Neural cell (in vitro differentiated cells): ENCODE data around the gene WDR38. TPM values are rescaled to one million over a fixed set of nuclear protein-coding genes. Genes with fewer than 3 reads are reported as not detected.

Source experiments
- H2AFZ ChIP-seq: fragments of 200-600, 300-800 bp; sonication (generic), shearing (Covaris generic); 2 replicates; pipeline ENCODE4 v1.6.0; 2014; ENCODE audit warnings: low read depth, mild to moderate bottlenecking, antibody characterized with exemption, low read length, moderate library complexity
- H3F3A ChIP-seq: fragments of 200-600 bp; shearing (Covaris generic); 2 replicates; pipeline ENCODE4 v1.6.1; 2016; ENCODE audit warnings: mild to moderate bottlenecking, moderate library complexity, mixed read lengths, antibody characterized with exemption, low read length; ENCODE audit not compliant: insufficient read depth, poor library complexity, severe bottlenecking
- H3K27ac ChIP-seq: fragments of 200-600, 300-800 bp; sonication (generic), shearing (Covaris generic); 2 replicates; pipeline ENCODE4 v1.5.1; 2014; ENCODE audit warnings: mild to moderate bottlenecking, low read length, moderate library complexity
- H3K27me3 ChIP-seq: fragments of 300-800, 200-600 bp; sonication (generic), shearing (Covaris generic); 2 replicates; pipeline ENCODE4 v1.6.0; 2014; ENCODE audit warnings: mild to moderate bottlenecking, low read depth, low read length, moderate library complexity; ENCODE audit not compliant: insufficient read depth
- H3K36me3 ChIP-seq: fragments of 300-800, 200-600 bp; sonication (generic), shearing (Covaris generic); 2 replicates; pipeline ENCODE4 v1.5.1; 2014; ENCODE audit warnings: mild to moderate bottlenecking, antibody characterized with exemption, low read length, moderate library complexity; ENCODE audit not compliant: insufficient read depth
- H3K4me2 ChIP-seq: fragments of 300-800, 200-600 bp; sonication (generic), shearing (Covaris generic); 2 replicates; pipeline ENCODE4 v1.6.0; 2014; ENCODE audit warnings: mild to moderate bottlenecking, low read length
- H3K4me3 ChIP-seq: fragments of 300-800, 200-600 bp; sonication (generic), shearing (Covaris generic); 2 replicates; pipeline ENCODE4 v1.5.1; 2014; ENCODE audit warnings: mild to moderate bottlenecking, low read length, moderate library complexity
- H3K79me2 ChIP-seq: fragments of 200-600 bp; shearing (Covaris generic); replicated peaks from 2 replicates; pipeline ENCODE4 v1.6.0; 2014; ENCODE audit warnings: mild to moderate bottlenecking, low read length, moderate library complexity; ENCODE audit not compliant: insufficient read depth
- H3K9ac ChIP-seq: fragments of 300-800, 200-600 bp; sonication (generic), shearing (Covaris generic); 2 replicates; pipeline ENCODE4 v1.6.1; 2016; ENCODE audit warnings: mild to moderate bottlenecking, low read length, mixed read lengths
- H3K9me2 ChIP-seq: fragments of 200-600 bp; shearing (Covaris generic); 2 replicates; pipeline ENCODE4 v1.6.1; 2016; ENCODE audit warnings: mild to moderate bottlenecking, low read length, mixed read lengths; ENCODE audit not compliant: insufficient read depth
- H3K9me3 ChIP-seq: fragments of 200-600, 300-800 bp; sonication (generic), shearing (Covaris generic); 2 replicates; pipeline ENCODE4 v1.6.1; 2016; ENCODE audit warnings: mild to moderate bottlenecking, mixed run types, low read length, moderate library complexity, mixed read lengths
- H4K20me1 ChIP-seq: fragments of 200-600 bp; shearing (Covaris generic); 2 replicates; pipeline ENCODE4 v1.6.1; 2016; ENCODE audit warnings: mild to moderate bottlenecking, mixed run types; ENCODE audit not compliant: insufficient read depth
- EP300 ChIP-seq: fragments of 450-650 bp; conservative IDR thresholded peaks from 2 replicates; pipeline ENCODE4 v1.6.1; 2014; ENCODE audit warnings: antibody characterized with exemption, mild to moderate bottlenecking, moderate library complexity; ENCODE audit not compliant: poor library complexity, severe bottlenecking
- EZH2 ChIP-seq: fragments of 200-600, 300-800 bp; shearing (Covaris generic), sonication (generic); IDR thresholded peaks from 2 replicates; pipeline ENCODE4 v1.6.1; 2014; ENCODE audit warnings: antibody characterized with exemption, low read length, borderline replicate concordance, mild to moderate bottlenecking; ENCODE audit not compliant: insufficient read depth, poor library complexity, severe bottlenecking
- MXI1 ChIP-seq: fragments of 450-650 bp; conservative IDR thresholded peaks from 2 replicates; pipeline ENCODE4 v1.6.1; 2014; ENCODE audit warnings: antibody characterized with exemption, mild to moderate bottlenecking; ENCODE audit not compliant: poor library complexity, severe bottlenecking
- POLR2AphosphoS5 ChIP-seq: IDR thresholded peaks from 2 replicates; pipeline ENCODE4 v1.6.1; 2012
- RAD21 ChIP-seq: fragments of 450-650 bp; conservative IDR thresholded peaks from 2 replicates; pipeline ENCODE4 v1.6.1; 2014; ENCODE audit warnings: antibody characterized with exemption, mild to moderate bottlenecking, moderate library complexity
- SMC3 ChIP-seq: fragments of 450-650 bp; conservative IDR thresholded peaks from 2 replicates; pipeline ENCODE4 v1.6.1; 2014; ENCODE audit warnings: antibody characterized with exemption, mild to moderate bottlenecking, moderate library complexity; ENCODE audit not compliant: poor library complexity
- TAF1 ChIP-seq: IDR thresholded peaks from 2 replicates; pipeline ENCODE4 v1.6.1; 2012; ENCODE audit warnings: low read depth
- polyA plus RNA-seq: library from polyadenylated mRNA; depleted of rRNA; stranded (reverse); fragments of >200 nt; gene quantifications from 2 replicates; pipeline ENCODE4 v1.2.3, GENCODE V29; 2014
- TF ChIP-seq, protein P1 (sequence below): fragments of 450-650 bp; IDR thresholded peaks from 2 replicates; pipeline ENCODE4 v1.5.1; 2014; ENCODE audit warnings: antibody characterized with exemption, mild to moderate bottlenecking, moderate library complexity; ENCODE audit not compliant: poor library complexity, severe bottlenecking
- TF ChIP-seq, protein P2 (sequence below): IDR thresholded peaks from 2 replicates; pipeline ENCODE4 v1.6.1; 2012; ENCODE audit warnings: borderline replicate concordance

Gene WDR38
- polyA plus RNA-seq, 1 donor from 2014 or later = not detected

DNA sequence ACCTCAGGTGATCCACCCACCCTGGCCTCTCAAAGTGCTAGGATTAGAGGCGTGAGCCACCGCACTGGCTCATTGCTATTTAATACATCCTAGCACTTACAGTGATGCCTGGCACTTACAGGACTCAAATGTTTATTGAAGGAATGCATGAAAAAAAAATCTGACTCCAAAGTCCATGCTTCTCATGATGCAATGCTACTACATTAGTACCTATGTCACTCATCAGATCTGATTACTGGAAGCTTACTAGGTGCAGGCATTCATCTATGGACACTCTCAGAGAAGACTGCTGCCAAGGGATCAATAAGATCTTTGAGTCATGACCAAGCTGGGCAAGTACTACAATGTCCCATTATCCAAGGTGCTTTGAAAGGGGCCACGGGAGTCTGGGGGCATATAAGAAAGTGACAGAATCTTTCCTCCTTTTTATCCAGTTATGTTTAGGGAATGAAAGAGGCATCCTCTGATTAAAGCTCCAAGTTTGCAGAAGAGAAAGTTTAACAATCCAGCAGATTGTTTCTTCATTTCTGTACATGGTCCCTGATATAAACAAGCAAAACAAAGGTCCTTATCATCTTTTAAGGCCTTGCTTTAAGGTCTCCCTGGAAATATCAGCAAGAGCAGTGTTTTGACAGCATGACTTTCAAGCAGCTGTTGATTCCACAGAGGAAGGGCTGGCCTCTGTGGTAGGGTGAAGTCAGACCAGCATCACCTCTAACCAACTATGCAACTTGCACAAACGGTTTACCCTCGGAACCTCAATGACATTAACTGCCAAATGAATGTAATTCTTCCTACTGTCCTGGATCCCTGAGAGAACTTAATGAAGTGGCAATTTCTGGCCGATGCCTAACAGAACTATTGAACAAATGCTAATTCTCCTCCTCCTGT is 44.6 kb downstream of the WDR38 start:
- Histone ChIP-seq H3K27ac (no peak overlapping the region), H2AFZ (no peak overlapping the region), H3K4me3 (no peak overlapping the region), H3K4me2 (no peak overlapping the region), H3F3A (no peaks in the 10 kb centered on the region), H4K20me1 (no peaks in the 10 kb centered on the region), H3K9ac (no peak overlapping the region), H3K27me3 (no peaks in the 10 kb centered on the region), H3K9me2 (no peaks in the 10 kb centered on the region), H3K9me3 (no peaks in the 10 kb centered on the region), H3K36me3 (no peaks in the 10 kb centered on the region), H3K79me2 (no peaks in the 10 kb centered on the region)
- TF ChIP-seq, protein P1, sequence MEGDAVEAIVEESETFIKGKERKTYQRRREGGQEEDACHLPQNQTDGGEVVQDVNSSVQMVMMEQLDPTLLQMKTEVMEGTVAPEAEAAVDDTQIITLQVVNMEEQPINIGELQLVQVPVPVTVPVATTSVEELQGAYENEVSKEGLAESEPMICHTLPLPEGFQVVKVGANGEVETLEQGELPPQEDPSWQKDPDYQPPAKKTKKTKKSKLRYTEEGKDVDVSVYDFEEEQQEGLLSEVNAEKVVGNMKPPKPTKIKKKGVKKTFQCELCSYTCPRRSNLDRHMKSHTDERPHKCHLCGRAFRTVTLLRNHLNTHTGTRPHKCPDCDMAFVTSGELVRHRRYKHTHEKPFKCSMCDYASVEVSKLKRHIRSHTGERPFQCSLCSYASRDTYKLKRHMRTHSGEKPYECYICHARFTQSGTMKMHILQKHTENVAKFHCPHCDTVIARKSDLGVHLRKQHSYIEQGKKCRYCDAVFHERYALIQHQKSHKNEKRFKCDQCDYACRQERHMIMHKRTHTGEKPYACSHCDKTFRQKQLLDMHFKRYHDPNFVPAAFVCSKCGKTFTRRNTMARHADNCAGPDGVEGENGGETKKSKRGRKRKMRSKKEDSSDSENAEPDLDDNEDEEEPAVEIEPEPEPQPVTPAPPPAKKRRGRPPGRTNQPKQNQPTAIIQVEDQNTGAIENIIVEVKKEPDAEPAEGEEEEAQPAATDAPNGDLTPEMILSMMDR = no peak
- TF ChIP-seq MXI1 = no peak
- TF ChIP-seq EZH2 = no peak
- TF ChIP-seq SMC3 = no peak
- no peak for TF ChIP-seq POLR2AphosphoS5
- TF ChIP-seq EP300 = no peak
- TF ChIP-seq TAF1 = no peak
- TF ChIP-seq, protein P2, sequence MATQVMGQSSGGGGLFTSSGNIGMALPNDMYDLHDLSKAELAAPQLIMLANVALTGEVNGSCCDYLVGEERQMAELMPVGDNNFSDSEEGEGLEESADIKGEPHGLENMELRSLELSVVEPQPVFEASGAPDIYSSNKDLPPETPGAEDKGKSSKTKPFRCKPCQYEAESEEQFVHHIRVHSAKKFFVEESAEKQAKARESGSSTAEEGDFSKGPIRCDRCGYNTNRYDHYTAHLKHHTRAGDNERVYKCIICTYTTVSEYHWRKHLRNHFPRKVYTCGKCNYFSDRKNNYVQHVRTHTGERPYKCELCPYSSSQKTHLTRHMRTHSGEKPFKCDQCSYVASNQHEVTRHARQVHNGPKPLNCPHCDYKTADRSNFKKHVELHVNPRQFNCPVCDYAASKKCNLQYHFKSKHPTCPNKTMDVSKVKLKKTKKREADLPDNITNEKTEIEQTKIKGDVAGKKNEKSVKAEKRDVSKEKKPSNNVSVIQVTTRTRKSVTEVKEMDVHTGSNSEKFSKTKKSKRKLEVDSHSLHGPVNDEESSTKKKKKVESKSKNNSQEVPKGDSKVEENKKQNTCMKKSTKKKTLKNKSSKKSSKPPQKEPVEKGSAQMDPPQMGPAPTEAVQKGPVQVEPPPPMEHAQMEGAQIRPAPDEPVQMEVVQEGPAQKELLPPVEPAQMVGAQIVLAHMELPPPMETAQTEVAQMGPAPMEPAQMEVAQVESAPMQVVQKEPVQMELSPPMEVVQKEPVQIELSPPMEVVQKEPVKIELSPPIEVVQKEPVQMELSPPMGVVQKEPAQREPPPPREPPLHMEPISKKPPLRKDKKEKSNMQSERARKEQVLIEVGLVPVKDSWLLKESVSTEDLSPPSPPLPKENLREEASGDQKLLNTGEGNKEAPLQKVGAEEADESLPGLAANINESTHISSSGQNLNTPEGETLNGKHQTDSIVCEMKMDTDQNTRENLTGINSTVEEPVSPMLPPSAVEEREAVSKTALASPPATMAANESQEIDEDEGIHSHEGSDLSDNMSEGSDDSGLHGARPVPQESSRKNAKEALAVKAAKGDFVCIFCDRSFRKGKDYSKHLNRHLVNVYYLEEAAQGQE = no peak
- TF ChIP-seq RAD21 = no peak

DNA sequence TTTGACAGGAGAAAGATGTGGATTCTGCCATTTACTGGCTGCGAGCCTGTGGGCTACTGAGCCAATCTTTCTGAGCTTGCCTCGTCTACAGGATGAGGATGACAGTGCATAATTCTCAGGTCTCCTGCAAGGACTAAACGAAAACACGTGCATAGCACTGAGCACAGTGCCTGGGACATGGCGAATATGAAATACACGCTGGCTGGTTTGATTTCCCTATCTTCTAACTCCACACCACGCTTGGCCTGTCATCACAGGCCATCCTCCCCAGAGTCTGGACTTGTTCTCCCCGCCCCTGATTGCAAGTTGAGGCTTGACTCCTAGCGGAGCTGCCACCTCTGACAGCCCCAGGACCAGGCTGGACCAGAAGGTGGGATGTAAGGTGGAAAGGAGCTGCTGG is 46.6 kb downstream of the WDR38 start:
- Histone ChIP-seq H3K27me3 (no peaks in the 10 kb centered on the region), H3K79me2 (no peaks in the 10 kb centered on the region), H3K27ac (no peak overlapping the region), H3K9me2 (no peaks in the 10 kb centered on the region), H2AFZ (no peak overlapping the region), H3K9ac (no peak overlapping the region), H3K36me3 (no peaks in the 10 kb centered on the region), H3K4me3 (no peak overlapping the region), H3K9me3 (no peaks in the 10 kb centered on the region), H3K4me2 (no peak overlapping the region), H3F3A (no peaks in the 10 kb centered on the region), H4K20me1 (no peaks in the 10 kb centered on the region)
- TF ChIP-seq RAD21 = no peak
- no peak for TF ChIP-seq SMC3
- no peak for TF ChIP-seq TAF1
- TF ChIP-seq EP300 = no peak
- TF ChIP-seq MXI1 = no peak
- no peak for TF ChIP-seq POLR2AphosphoS5
- TF ChIP-seq, protein P1 = no peak
- TF ChIP-seq, protein P2 = no peak
- no peak for TF ChIP-seq EZH2
